DOHH2 (cell line): ENCODE data around the gene TMEM269.

ENCODE experiments used
- H3F3A ChIP-seq: fragments of 200-600 bp; sonication (generic), shearing (Covaris generic); 2 replicates; pipeline ENCODE4 v1.6.0; 2016; ENCODE audit warnings: antibody characterized with exemption, mild to moderate bottlenecking; ENCODE audit not compliant: control insufficient read depth, insufficient read depth
- H3K27ac ChIP-seq: fragments of 200-600 bp; sonication (generic); 2 replicates; pipeline ENCODE4 v1.5.1; 2014; ENCODE audit warnings: low read depth, mild to moderate bottlenecking, low read length, moderate library complexity
- H3K27me3 ChIP-seq: fragments of 200-600 bp; sonication (generic); 2 replicates; pipeline ENCODE4 v1.6.1; 2014; ENCODE audit warnings: mild to moderate bottlenecking, low read length, mixed read lengths; ENCODE audit not compliant: control insufficient read depth
- H3K36me3 ChIP-seq: fragments of 200-600 bp; sonication (generic); 2 replicates; pipeline ENCODE4 v1.6.1; 2014; ENCODE audit warnings: mild to moderate bottlenecking, low read length, moderate library complexity, mixed read lengths; ENCODE audit not compliant: control insufficient read depth
- H3K4me1 ChIP-seq: fragments of 200-600 bp; sonication (generic); 2 replicates; pipeline ENCODE4 v1.6.1; 2014; ENCODE audit warnings: mild to moderate bottlenecking, low read length, mixed read lengths; ENCODE audit not compliant: control insufficient read depth
- H3K4me2 ChIP-seq: fragments of 200-600 bp; sonication (generic); 2 replicates; pipeline ENCODE4 v1.6.0; 2014; ENCODE audit warnings: mild to moderate bottlenecking, low read length, moderate library complexity
- H3K4me3 ChIP-seq: fragments of 200-600 bp; sonication (generic); 2 replicates; pipeline ENCODE4 v1.5.1; 2014; ENCODE audit warnings: mild to moderate bottlenecking, low read length, mixed read lengths
- H3K79me2 ChIP-seq: fragments of 200-600 bp; sonication (generic); 2 replicates; pipeline ENCODE4 v1.6.1; 2014; ENCODE audit warnings: mild to moderate bottlenecking, low read length, mixed read lengths; ENCODE audit not compliant: control insufficient read depth
- H3K9me2 ChIP-seq: fragments of 200-600 bp; sonication (generic); replicated peaks from 2 replicates; pipeline ENCODE4 v1.6.1; 2014; ENCODE audit warnings: mild to moderate bottlenecking, low read length, mixed read lengths; ENCODE audit not compliant: control insufficient read depth
- H3K9me3 ChIP-seq: fragments of 200-600 bp; sonication (generic); 2 replicates; pipeline ENCODE4 v1.6.1; 2014; ENCODE audit warnings: antibody characterized with exemption, low read length, mixed read lengths; ENCODE audit not compliant: control insufficient read depth, insufficient read depth
- H4K20me1 ChIP-seq: fragments of 200-600 bp; sonication (generic); 2 replicates; pipeline ENCODE4 v1.6.0; 2014; ENCODE audit warnings: low read depth, mild to moderate bottlenecking, antibody characterized with exemption, low read length, moderate library complexity; ENCODE audit not compliant: control insufficient read depth, insufficient read depth
- CTCF ChIP-seq: fragments of 200-600 bp; sonication (generic); IDR thresholded peaks from one replicate; pipeline ENCODE4 v1.5.1; 2014; ENCODE audit warnings: antibody characterized with exemption, mild to moderate bottlenecking, low read depth, low read length; ENCODE audit not compliant: poor library complexity, severe bottlenecking
- EZH2phosphoT487 ChIP-seq: fragments of 200-600 bp; sonication (generic); IDR thresholded peaks from 2 replicates; pipeline ENCODE4 v1.6.1; 2017; ENCODE audit warnings: borderline replicate concordance, mild to moderate bottlenecking, antibody characterized with exemption, low read length, moderate library complexity, mixed read lengths

TMEM269 gene

GRCh38 chr1:42817440-42817767 lies 32.6 kb downstream of the TMEM269 start:
- Histone ChIP-seq H3K79me2 (no peaks in the 10 kb centered on the region; the same call in 1 of the 2 replicates), H3F3A (no peaks in the 10 kb centered on the region), H3K27ac (peak overlapping the region; percentile 70; the same call in 1 of the 2 replicates), H3K9me3 (no peaks in the 10 kb centered on the region), H3K4me3 (peak overlapping the region; percentile 80), H3K9me2 (no peaks in the 10 kb centered on the region), H3K4me2 (peak overlapping the region; percentile 81), H3K4me1 (peaks cover 17% of the 10 kb centered on the region), H3K36me3 (no peaks in the 10 kb centered on the region), H3K27me3 (no peaks in the 10 kb centered on the region), H4K20me1 (no peaks in the 10 kb centered on the region)
- no peak for TF ChIP-seq CTCF
- TF ChIP-seq EZH2phosphoT487: no peak

- Histone ChIP-seq H3K9me3 (no peaks in the 10 kb centered on the region), H3K79me2 (no peaks in the 10 kb centered on the region; the same call in 1 of the 2 replicates), H3F3A (no peaks in the 10 kb centered on the region), H4K20me1 (no peaks in the 10 kb centered on the region), H3K4me1 (peaks cover 20% of the 10 kb centered on the region), H3K4me3 (peak overlapping the region; percentile 80), H3K27me3 (no peaks in the 10 kb centered on the region), H3K4me2 (peak overlapping the region; percentile 81), H3K9me2 (no peaks in the 10 kb centered on the region), H3K36me3 (no peaks in the 10 kb centered on the region), H3K27ac (no peak overlapping the region)
- no peak for TF ChIP-seq EZH2phosphoT487
These were observed 33.2 kb downstream of the TMEM269 start for GRCh38 chr1:42817976-42818375.

DNA sequence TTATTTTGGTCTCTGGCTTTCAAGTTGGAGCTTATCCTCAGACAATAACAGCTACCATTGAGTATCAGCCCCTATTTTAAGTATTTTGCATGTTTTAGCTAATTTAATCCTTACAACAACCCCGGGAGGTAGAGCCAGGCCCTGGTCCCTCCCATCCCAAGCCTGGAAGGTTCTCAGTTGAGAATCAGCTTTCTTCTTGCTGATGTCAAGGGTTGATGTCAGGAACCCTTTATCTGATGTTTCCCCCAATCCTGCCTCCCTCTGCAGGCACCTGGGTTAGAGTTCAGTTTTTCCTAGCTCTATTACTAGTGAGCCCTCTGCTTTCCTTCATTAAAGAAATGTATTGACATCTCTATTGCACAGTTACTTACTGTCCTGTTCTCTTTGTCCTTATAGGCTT lies 36.0 kb downstream of the TMEM269 start:
- H4K20me1 ChIP-seq: no peaks in the 10 kb centered on the region
- no peaks in the 10 kb centered on the region for H3K36me3 ChIP-seq
- no peaks in the 10 kb centered on the region for H3K27me3 ChIP-seq
- no peaks in the 10 kb centered on the region for H3K9me3 ChIP-seq
- no peaks in the 10 kb centered on the region for H3F3A ChIP-seq
- no peak overlapping the region for H3K27ac ChIP-seq
- H3K4me3 ChIP-seq: no peak overlapping the region
- no peaks in the 10 kb centered on the region; the same call in 1 of the 2 replicates for H3K79me2 ChIP-seq
- TF ChIP-seq EZH2phosphoT487: no peak
- no peak for TF ChIP-seq CTCF
- no peaks in the 10 kb centered on the region for H3K9me2 ChIP-seq
- peaks cover 21% of the 10 kb centered on the region for H3K4me1 ChIP-seq
- H3K4me2 ChIP-seq: no peak overlapping the region

- Histone ChIP-seq H3K4me2 (no peak overlapping the region), H3K27me3 (no peaks in the 10 kb centered on the region), H3K79me2 (no peaks in the 10 kb centered on the region; the same call in 1 of the 2 replicates), H3K4me3 (no peak overlapping the region), H4K20me1 (no peaks in the 10 kb centered on the region), H3K9me3 (no peaks in the 10 kb centered on the region), H3F3A (no peaks in the 10 kb centered on the region), H3K9me2 (no peaks in the 10 kb centered on the region), H3K27ac (no peak overlapping the region), H3K36me3 (no peaks in the 10 kb centered on the region), H3K4me1 (peaks cover 12% of the 10 kb centered on the region)
- TF ChIP-seq CTCF (no peak), EZH2phosphoT487 (no peak)
These were observed 36.9 kb downstream of the TMEM269 start for GRCh38 chr1:42821690-42822089.
